Heart right ventricle (tissue), 12 donors: ENCODE results near the gene CCL11. TPM values are rescaled to one million over a fixed set of nuclear protein-coding genes. Genes with fewer than 3 reads are reported as not detected.

ENCODE experiments used
- polyA plus RNA-seq, 2 donors: library from polyadenylated mRNA; stranded (reverse); fragments of 200-250 nt; gene quantifications; one replicate each; pipeline ENCODE4 v1.2.3, GENCODE V29; 2013
- total RNA-seq, 10 donors: library from RNA; stranded (reverse); fragmentation: NEBNext Ultra II Directional in 3 of 10; extraction: Animal tissue kit (Norgen Biotek cat#: 25700) in 3 of 10; gene quantifications; one replicate each; pipeline versions ENCODE4 v1.2.1 to v1.2.4, GENCODE V29; 2021 to 2023
- donor health status: ischemic (EF 13 %, LVEDD 7.1; RV severe dilation, severe dysfunction).
- donor health status: healthy with polysubstance abuse.
- donor health status: DM: no; HTN: yes; CAD: no.
- donor health status: DM: no; HTN: no; CAD: no.
- donor health status: ischemic (EF 25% LVEDD 6.9; RV normal size, moderate dysfunction).
- donor health status: ischemic (EF 25% LVEDD 5.7; RV mildly dilated, moderate dysfunction).
- donor health status: healthy.
- donor health status: nonischemic (EF 11% LVEDD 7.7; RV severe dilation, severe dysfunction).
- donor health status: DM: yes; HTN: yes; CAD: no.
- donor health status: PGD.
- donor health status: ischemic (EF 29% LVEDD 5.4; RV normal size, mild dysfunction).
- donor health status: nonischemic (EF 23%, LVEDD 6.1; RV moderate dilation, normal function).

The CCL11 gene
- total and polyA plus RNA-seq, 12 donors: 0.46 to 31.2 (median 1.4) TPM

Other genes with a start within 250 kb of the CCL11 start
- gene CCL2, start 30.5 kb upstream of the CCL11 start, total RNA-seq: 100 to 1,000 TPM in 3 of 10 donors, 10 to 100 TPM in 6, 1 to 10 TPM in 1; 2.9 to 264 (median 38.5) TPM
- 10 to 100 TPM; 51.3 to 80.3 TPM for gene CCL2, start 30.5 kb upstream of the CCL11 start, polyA plus RNA-seq
- gene CCL7, start 15.5 kb upstream of the CCL11 start, total RNA-seq: under 1 TPM in 1 of 10 donors, not detected in 9; 0.65 TPM
- gene CCL7, start 15.5 kb upstream of the CCL11 start, polyA plus RNA-seq: under 1 TPM in 1 of 2 donors, not detected in 1; 0.29 TPM
- 10 to 100 TPM in 1 of 10 donors, 1 to 10 TPM in 4, under 1 TPM in 4, not detected in 1; 0.39 to 17.5 (median 1.1) TPM for gene CCL8, start 33.7 kb downstream of the CCL11 start, total RNA-seq
- under 1 TPM in 1 of 2 donors, not detected in 1; 0.38 TPM for gene CCL8, start 33.7 kb downstream of the CCL11 start, polyA plus RNA-seq
- gene CCL13, start 70.7 kb downstream of the CCL11 start, total RNA-seq: 10 to 100 TPM in 1 of 10 donors, 1 to 10 TPM in 6, under 1 TPM in 2, not detected in 1; 0.39 to 64.0 (median 1.4) TPM
- 1 to 10 TPM; 1.0 to 2.3 TPM for gene CCL13, start 70.7 kb downstream of the CCL11 start, polyA plus RNA-seq
- gene CCL1, start 77.5 kb downstream of the CCL11 start, total RNA-seq: not detected
- gene CCL1, start 77.5 kb downstream of the CCL11 start, polyA plus RNA-seq: not detected